Testis (tissue), 3 donors: ENCODE data around the gene MBLAC1. TPM values are rescaled to one million over a fixed set of nuclear protein-coding genes. Genes with fewer than 3 reads are reported as not detected.

Experiments
- DNase-seq: peaks from one replicate; pipeline ENCODE4 v3.0.0-alpha.2; 2019
- H3K27ac ChIP-seq, 2 donors: fragments of 200-600 bp; sonication (generic); one replicate each; pipeline ENCODE4 v1.5.1; 2019
- H3K27me3 ChIP-seq: fragments of 200-600 bp; sonication (generic); one replicate; pipeline ENCODE4 v1.5.1; 2019
- H3K36me3 ChIP-seq: fragments of 200-600 bp; sonication (generic); one replicate; pipeline ENCODE4 v1.5.1; 2017; ENCODE audit warnings: low read depth; ENCODE audit errors: missing control alignments
- H3K4me1 ChIP-seq: fragments of 200-600 bp; sonication (generic); one replicate; pipeline ENCODE4 v1.5.1; 2019
- H3K4me3 ChIP-seq, 2 donors: fragments of 200-600 bp; sonication (generic); one replicate each; pipeline ENCODE4 v1.5.1; 2017 to 2019
- H3K9me3 ChIP-seq: fragments of 200-600 bp; sonication (generic); one replicate; pipeline ENCODE4 v1.5.1; 2017
- POLR2A ChIP-seq: fragments of 450-650 bp; IDR thresholded peaks from one replicate; pipeline ENCODE4 v1.6.1; 2017; ENCODE audit warnings: antibody characterized with exemption, mild to moderate bottlenecking, moderate library complexity
- WGBS, 2 donors: methylation state at CpG; one replicate each; pipeline ENCODE4 v1.1.5; 2018; 5-methylcytosine and 5-hydroxymethylcytosine counted together
- intact Hi-C: fragments of 100-400 bp; cut with DNase I; formaldehyde crosslinking; loops from one replicate; pipeline ENCODE4 v1.15.1; 2023; ENCODE audit warnings: low total_unique reads
- polyA plus RNA-seq: library from polyadenylated mRNA; stranded (reverse); fragments of 350-450 nt; fragmentation: Illumina TruSeq; extraction: RNeasy Lipid Tissue Mini Kit (QIAGEN cat#74804); gene quantifications from one replicate; pipeline ENCODE4 v1.2.3, GENCODE V29; 2014; ENCODE audit warnings: low read depth, low replicate concordance; ENCODE audit not compliant: insufficient read depth
- total RNA-seq, 2 donors: library from RNA; depleted of rRNA; stranded (reverse); fragments of >200 nt; gene quantifications; one replicate each; pipeline ENCODE4 v1.2.3, GENCODE V29; 2016
- TF ChIP-seq, protein P1 (sequence below), 3 experiments: fragments of 450-650 bp in 2 of 3; fragments of 200-600 bp in 1 of 3; sonication (generic) in 1 of 3; IDR thresholded peaks; one replicate each; pipeline ENCODE4 v1.5.1; 2016 to 2019; ENCODE audit warnings: antibody characterized with exemption in 3 of 3, mild to moderate bottlenecking in 2 of 3, moderate library complexity in 1 of 3

MBLAC1 gene
- total and polyA plus RNA-seq, 3 donors from 2014 or later = 2.9 to 10.2 (median 7.2) TPM

DNA sequence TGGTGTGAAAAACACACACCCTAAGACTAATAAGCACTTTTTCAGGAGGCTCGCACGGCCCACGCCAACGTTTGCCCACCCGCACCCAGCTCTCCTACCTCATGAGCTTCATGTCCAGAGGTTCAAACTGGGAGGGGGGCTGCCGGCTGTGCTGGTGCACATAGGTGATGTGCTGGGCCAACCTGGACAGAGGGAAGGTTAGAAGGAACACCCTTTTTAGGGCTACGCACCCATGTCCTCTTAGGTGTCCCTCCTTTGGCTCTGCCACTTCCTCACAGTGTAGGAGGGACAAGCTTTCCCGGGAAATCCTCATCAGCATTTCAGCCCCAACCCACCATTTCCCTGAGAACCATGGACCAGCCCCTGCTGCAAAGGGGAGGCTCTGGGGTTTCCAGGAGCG lies 31.5 kb upstream of the MBLAC1 start:
- Histone ChIP-seq H3K4me3 (no peak overlapping the region), H3K27me3 (no peaks in the 10 kb centered on the region), H3K9me3 (no peaks in the 10 kb centered on the region), H3K36me3 (no peaks in the 10 kb centered on the region), H3K4me1 (peaks cover 11% of the 10 kb centered on the region), H3K27ac (no peak overlapping the region)
- intact Hi-C loops = no loop called here
- TF ChIP-seq, protein P1, sequence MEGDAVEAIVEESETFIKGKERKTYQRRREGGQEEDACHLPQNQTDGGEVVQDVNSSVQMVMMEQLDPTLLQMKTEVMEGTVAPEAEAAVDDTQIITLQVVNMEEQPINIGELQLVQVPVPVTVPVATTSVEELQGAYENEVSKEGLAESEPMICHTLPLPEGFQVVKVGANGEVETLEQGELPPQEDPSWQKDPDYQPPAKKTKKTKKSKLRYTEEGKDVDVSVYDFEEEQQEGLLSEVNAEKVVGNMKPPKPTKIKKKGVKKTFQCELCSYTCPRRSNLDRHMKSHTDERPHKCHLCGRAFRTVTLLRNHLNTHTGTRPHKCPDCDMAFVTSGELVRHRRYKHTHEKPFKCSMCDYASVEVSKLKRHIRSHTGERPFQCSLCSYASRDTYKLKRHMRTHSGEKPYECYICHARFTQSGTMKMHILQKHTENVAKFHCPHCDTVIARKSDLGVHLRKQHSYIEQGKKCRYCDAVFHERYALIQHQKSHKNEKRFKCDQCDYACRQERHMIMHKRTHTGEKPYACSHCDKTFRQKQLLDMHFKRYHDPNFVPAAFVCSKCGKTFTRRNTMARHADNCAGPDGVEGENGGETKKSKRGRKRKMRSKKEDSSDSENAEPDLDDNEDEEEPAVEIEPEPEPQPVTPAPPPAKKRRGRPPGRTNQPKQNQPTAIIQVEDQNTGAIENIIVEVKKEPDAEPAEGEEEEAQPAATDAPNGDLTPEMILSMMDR (IDR thresholded peaks at IDR 0.05) = no peak
- no peak for TF ChIP-seq POLR2A
- 83 to 85% methylated on average over 7 to 9 of the region's 9 CpGs for WGBS, 2 donors
- no peak for DNase-seq

DNA sequence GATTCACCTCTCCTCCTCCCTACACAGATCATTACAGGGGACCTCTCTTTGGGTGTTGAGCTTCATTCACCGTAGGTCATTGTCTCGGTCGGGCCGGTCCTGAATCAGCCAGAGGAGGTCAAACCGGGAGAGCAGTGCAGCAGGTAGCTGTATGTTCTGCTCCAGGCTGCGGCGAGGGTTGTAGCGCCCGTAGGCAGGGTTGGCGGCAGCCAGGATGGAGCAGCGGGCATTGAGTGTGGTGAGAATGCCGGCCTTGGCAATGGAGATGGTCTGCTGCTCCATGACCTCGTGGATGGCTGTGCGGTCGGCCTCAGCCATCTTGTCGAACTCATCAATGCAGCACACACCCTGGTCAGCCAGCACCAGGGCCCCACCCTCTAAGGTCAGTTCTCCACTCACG lies 31.1 kb upstream of the MBLAC1 start:
- intact Hi-C loops = no loop called here
- DNase-seq = no peak

GRCh38 chr7:100098913-100099312 lies 27.9 kb upstream of the MBLAC1 start:
- Histone ChIP-seq H3K4me3 (no peak overlapping the region), H3K4me1 (no peaks in the 10 kb centered on the region), H3K27ac (no peak overlapping the region), H3K9me3 (no peaks in the 10 kb centered on the region), H3K36me3 (no peaks in the 10 kb centered on the region), H3K27me3 (no peaks in the 10 kb centered on the region)
- WGBS, 2 donors = 76 to 81% methylated on average over 10 of the region's 10 CpGs
- intact Hi-C loops = no loop called here
- TF ChIP-seq POLR2A = no peak
- TF ChIP-seq, protein P1 (IDR thresholded peaks at IDR 0.05) = no peak
- DNase-seq = no peak

More for the DNA sequence above, 31.1 kb upstream of the MBLAC1 start:
- H3K27ac ChIP-seq = no peak overlapping the region
- WGBS, 2 donors = 88 to 92% methylated on average over 8 to 17 of the region's 17 CpGs
- TF ChIP-seq, protein P1 (IDR thresholded peaks at IDR 0.05) = no peak
- no peak for TF ChIP-seq POLR2A
- no peak overlapping the region for H3K4me3 ChIP-seq
- H3K9me3 ChIP-seq = no peaks in the 10 kb centered on the region
- H3K36me3 ChIP-seq = no peaks in the 10 kb centered on the region
- H3K4me1 ChIP-seq = peaks cover 11% of the 10 kb centered on the region
- H3K27me3 ChIP-seq = no peaks in the 10 kb centered on the region

GRCh38 chr7:100099452-100099851 lies 27.3 kb upstream of the MBLAC1 start:
- intact Hi-C loops = no loop called here
- DNase-seq = no peak
- Histone ChIP-seq H3K9me3 (no peaks in the 10 kb centered on the region), H3K27me3 (no peaks in the 10 kb centered on the region), H3K4me1 (no peaks in the 10 kb centered on the region), H3K27ac (peak overlapping the region in 1 of 2 donors; percentile 93), H3K36me3 (no peaks in the 10 kb centered on the region), H3K4me3 (no peak overlapping the region)
- 44 to 52% methylated on average over 11 to 12 of the region's 12 CpGs for WGBS, 2 donors
- no peak for TF ChIP-seq POLR2A
- TF ChIP-seq, protein P1 (IDR thresholded peaks at IDR 0.05) = no peak

- no peaks in the 10 kb centered on the region for H3K36me3 ChIP-seq
- H3K4me3 ChIP-seq = peak overlapping the region; percentile 71 to 85
- TF ChIP-seq, protein P1 (IDR thresholded peaks at IDR 0.05) = peak in 1 of 3 experiments; percentile 8
- no peak for TF ChIP-seq POLR2A
- 0 to 2% methylated on average over 10 to 58 of the region's 61 CpGs for whole genome bisulfite sequencing, 2 donors
- no peaks in the 10 kb centered on the region for H3K9me3 ChIP-seq
- no peaks in the 10 kb centered on the region for H3K27me3 ChIP-seq
- intact Hi-C loops = no loop called here
- no peaks in the 10 kb centered on the region for H3K4me1 ChIP-seq
- peak; percentile 96 for DNase-seq
- H3K27ac ChIP-seq = peak overlapping the region; percentile 66 to 93
These were observed 26.2 kb upstream of the MBLAC1 start for GRCh38 chr7:100100420-100101015.
